ENCODE results near the gene ARTN. TPM values are rescaled to one million over a fixed set of nuclear protein-coding genes. Genes with fewer than 3 reads are reported as not detected.
A peak's percentile ranks its signal among the peaks of the same experiment; 100 is the strongest.

The ARTN gene
- total and polyA plus RNA-seq, 9 of the 15 experiments (the other 6 are each of a cell fraction or from before 2014, with no cell fraction given) = 0.06 to 0.38 TPM; not detected in 7

DNA sequence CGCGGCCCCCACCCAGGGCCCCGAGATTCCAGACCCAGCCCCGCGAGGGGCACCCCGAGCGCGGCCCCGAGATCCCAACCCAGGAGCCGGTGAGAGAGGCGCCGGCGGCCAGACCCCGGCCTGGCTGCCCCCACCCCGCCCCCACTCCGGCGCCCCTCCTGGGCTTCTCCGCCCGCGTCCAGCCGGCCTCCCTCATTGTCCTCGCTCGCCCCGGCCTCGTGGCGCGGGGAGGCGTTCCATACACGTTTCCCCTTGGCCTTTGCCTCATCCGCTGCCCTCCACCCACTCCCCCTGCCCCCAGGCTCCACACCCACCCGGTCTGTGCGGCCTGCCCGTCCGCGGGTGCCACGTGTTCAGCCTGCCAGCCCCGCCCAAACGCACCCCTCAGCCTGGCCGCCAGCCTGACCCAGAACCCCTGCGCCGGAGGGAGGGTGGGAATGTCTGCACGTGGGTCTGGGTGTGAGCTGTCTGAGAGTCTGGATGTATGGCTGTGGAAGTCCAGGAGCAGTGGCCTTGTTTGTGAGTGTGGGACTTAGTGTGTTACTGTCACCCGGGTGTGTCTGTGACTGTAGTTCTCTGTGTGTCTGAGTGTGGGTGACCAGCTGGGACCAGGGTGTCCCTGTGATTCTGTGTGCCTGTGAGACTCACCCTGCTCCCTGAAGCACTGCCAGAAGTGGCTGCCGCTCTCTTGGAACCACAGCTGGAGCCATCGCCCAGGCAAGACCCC lies 46.1 kb downstream of the ARTN start (continued):
- TF ChIP-seq, protein P1, sequence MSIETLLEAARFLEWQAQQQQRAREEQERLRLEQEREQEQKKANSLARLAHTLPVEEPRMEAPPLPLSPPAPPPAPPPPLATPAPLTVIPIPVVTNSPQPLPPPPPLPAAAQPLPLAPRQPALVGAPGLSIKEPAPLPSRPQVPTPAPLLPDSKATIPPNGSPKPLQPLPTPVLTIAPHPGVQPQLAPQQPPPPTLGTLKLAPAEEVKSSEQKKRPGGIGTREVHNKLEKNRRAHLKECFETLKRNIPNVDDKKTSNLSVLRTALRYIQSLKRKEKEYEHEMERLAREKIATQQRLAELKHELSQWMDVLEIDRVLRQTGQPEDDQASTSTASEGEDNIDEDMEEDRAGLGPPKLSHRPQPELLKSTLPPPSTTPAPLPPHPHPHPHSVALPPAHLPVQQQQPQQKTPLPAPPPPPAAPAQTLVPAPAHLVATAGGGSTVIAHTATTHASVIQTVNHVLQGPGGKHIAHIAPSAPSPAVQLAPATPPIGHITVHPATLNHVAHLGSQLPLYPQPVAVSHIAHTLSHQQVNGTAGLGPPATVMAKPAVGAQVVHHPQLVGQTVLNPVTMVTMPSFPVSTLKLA (conservative IDR thresholded peaks at IDR 0.05) = peak; percentile 98
- no peak for TF ChIP-seq GATAD2B (IDR thresholded peaks at IDR 0.05; ENCODE audit: borderline replicate concordance)
- TF ChIP-seq ASH1L (IDR thresholded peaks at IDR 0.05; ENCODE audit: borderline replicate concordance, low read depth, partially characterized antibody) = no peak
- TF ChIP-seq ZNF253 (CRISPR knock-in tag; conservative IDR thresholded peaks at IDR 0.05) = no peak
- TF ChIP-seq SREBF2 (CRISPR knock-in tag; IDR thresholded peaks at IDR 0.05) = 0 out of 2 replicates have a peak, but pooled peaks have one; percentile 83
- TF ChIP-seq MAFK (IDR thresholded peaks at IDR 0.05; ENCODE audit: low read length) = no peak
- no peak for TF ChIP-seq NCOA4 (IDR thresholded peaks at IDR 0.05; ENCODE audit: partially characterized antibody)
- TF ChIP-seq, protein P2, sequence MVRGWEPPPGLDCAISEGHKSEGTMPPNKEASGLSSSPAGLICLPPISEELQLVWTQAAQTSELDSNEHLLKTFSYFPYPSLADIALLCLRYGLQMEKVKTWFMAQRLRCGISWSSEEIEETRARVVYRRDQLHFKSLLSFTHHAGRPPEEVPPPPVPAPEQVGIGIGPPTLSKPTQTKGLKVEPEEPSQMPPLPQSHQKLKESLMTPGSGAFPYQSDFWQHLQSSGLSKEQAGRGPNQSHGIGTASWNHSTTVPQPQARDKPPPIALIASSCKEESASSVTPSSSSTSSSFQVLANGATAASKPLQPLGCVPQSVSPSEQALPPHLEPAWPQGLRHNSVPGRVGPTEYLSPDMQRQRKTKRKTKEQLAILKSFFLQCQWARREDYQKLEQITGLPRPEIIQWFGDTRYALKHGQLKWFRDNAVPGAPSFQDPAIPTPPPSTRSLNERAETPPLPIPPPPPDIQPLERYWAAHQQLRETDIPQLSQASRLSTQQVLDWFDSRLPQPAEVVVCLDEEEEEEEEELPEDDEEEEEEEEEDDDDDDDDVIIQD (CRISPR knock-in tag; IDR thresholded peaks at IDR 0.05) = no peak
- TF ChIP-seq RAD21 (CRISPR knock-in tag; conservative IDR thresholded peaks at IDR 0.05 in 1 of 2, IDR thresholded peaks at IDR 0.05 in 1 of 2) = no peak
- no peak for TF ChIP-seq ZNF282 (CRISPR knock-in tag; IDR thresholded peaks at IDR 0.05)
- TF ChIP-seq MYBL2 (IDR thresholded peaks at IDR 0.05; ENCODE audit: low read depth) = no peak
- TF ChIP-seq MYBL2 (CRISPR knock-in tag; IDR thresholded peaks at IDR 0.05; ENCODE audit: borderline replicate concordance) = no peak
- no peak for TF ChIP-seq ZNF586 (CRISPR knock-in tag; conservative IDR thresholded peaks at IDR 0.05)
- TF ChIP-seq FOXK1 (CRISPR knock-in tag; IDR thresholded peaks at IDR 0.05; ENCODE audit: borderline replicate concordance) = no peak
- no peak for TF ChIP-seq NCOA2 (IDR thresholded peaks at IDR 0.05; ENCODE audit: partially characterized antibody in 2 of 2)
- TF ChIP-seq MTF1 (CRISPR knock-in tag; IDR thresholded peaks at IDR 0.05; ENCODE audit: borderline replicate concordance) = no peak
- TF ChIP-seq, protein P3, sequence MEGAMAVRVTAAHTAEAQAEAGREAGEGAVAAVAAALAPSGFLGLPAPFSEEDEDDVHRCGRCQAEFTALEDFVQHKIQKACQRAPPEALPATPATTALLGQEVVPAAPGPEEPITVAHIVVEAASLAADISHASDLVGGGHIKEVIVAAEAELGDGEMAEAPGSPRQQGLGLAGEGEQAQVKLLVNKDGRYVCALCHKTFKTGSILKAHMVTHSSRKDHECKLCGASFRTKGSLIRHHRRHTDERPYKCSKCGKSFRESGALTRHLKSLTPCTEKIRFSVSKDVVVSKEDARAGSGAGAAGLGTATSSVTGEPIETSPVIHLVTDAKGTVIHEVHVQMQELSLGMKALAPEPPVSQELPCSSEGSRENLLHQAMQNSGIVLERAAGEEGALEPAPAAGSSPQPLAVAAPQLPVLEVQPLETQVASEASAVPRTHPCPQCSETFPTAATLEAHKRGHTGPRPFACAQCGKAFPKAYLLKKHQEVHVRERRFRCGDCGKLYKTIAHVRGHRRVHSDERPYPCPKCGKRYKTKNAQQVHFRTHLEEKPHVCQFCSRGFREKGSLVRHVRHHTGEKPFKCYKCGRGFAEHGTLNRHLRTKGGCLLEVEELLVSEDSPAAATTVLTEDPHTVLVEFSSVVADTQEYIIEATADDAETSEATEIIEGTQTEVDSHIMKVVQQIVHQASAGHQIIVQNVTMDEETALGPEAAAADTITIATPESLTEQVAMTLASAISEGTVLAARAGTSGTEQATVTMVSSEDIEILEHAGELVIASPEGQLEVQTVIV (CRISPR knock-in tag; IDR thresholded peaks at IDR 0.05; ENCODE audit: borderline replicate concordance) = no peak
- TF ChIP-seq CBFA2T2 (conservative IDR thresholded peaks at IDR 0.05) = 0 out of 2 replicates have a peak, but pooled peaks have one; percentile 11
- TF ChIP-seq, protein P4, sequence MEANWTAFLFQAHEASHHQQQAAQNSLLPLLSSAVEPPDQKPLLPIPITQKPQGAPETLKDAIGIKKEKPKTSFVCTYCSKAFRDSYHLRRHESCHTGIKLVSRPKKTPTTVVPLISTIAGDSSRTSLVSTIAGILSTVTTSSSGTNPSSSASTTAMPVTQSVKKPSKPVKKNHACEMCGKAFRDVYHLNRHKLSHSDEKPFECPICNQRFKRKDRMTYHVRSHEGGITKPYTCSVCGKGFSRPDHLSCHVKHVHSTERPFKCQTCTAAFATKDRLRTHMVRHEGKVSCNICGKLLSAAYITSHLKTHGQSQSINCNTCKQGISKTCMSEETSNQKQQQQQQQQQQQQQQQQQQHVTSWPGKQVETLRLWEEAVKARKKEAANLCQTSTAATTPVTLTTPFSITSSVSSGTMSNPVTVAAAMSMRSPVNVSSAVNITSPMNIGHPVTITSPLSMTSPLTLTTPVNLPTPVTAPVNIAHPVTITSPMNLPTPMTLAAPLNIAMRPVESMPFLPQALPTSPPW (CRISPR knock-in tag; IDR thresholded peaks at IDR 0.05) = peak; percentile 31
- TF ChIP-seq IFI16 (CRISPR knock-in tag; IDR thresholded peaks at IDR 0.05) = no peak
- no peak for TF ChIP-seq SNIP1 (IDR thresholded peaks at IDR 0.05; ENCODE audit: low read depth)
- TF ChIP-seq NFATC3 (IDR thresholded peaks at IDR 0.05) = no peak

Data from K562 (cell line).